Activated CD8-positive, alpha-beta memory T cell treated with anti-CD3 and anti-CD28 coated beads, Interleukin-2, amount 50 U/mL, for 1 hour (primary cell): ENCODE results near the gene CCDC141.
"Not testable (repeated sequence)": the region's sequence is repeated elsewhere in the genome, so short reads cannot be mapped to it uniquely, and the experiment has no call there.

ENCODE experiments used
- DNase-seq: peaks from one replicate; pipeline ENCODE4 v3.0.0-alpha.2; 2020; ENCODE audit errors: extremely low read depth

The CCDC141 gene

GRCh38 chr2:179044500-179044899 lies 5.4 kb downstream of the CCDC141 start:
- no peak for DNase-seq

GRCh38 chr2:179037807-179038206 lies 12.1 kb downstream of the CCDC141 start:
- DNase-seq: no peak

DNA sequence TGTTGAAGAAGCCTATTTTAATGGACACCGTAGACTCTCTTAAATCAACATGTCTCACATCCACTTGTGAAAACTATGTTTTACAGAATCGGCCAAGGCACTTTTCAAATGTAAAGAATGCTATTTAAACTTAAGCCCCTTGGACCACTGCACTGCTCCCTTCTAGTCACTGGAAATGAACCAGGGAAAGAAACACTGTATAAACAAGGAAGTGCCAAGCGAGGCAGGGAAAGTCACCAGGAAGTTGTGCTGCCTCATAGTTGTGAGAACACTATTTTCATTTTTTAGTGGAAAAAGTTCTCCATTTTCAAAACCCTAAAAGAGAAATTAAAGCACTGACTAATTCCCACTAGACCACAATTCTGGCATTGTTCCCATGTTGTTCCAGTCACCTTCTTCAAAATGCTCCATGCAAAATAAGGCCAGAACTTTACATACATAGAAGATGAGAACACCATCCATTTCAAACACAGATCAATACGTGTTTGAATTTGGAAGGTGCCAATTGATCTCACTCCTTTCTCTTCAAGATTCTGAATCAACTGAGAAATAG lies 13.5 kb downstream of the CCDC141 start:
- no peak for DNase-seq

- no peak for DNase-seq
Observed at GRCh38 chr2:179031731-179032408, 18.1 kb downstream of the CCDC141 start.

DNA sequence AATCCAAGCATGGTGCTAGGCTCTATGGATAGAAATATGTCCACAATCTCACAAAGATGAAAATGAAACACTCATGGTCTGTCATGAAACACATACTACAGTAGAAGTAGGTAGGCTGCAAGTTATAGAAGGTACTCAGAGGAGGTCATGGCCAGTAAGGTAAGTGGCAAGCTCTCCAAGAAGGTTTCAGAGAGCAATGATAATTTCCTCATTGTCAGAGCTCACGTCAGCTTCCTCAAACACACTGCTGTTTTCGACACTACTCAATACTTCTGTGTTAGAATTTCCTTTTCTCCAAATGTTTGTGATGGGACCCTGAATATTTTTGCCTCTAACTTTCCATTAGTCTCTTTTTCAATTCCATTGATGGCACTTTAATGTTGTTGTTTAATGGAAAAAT lies 25.5 kb downstream of the CCDC141 start:
- no peak for DNase-seq

GRCh38 chr2:179022685-179023084 lies 27.3 kb downstream of the CCDC141 start:
- DNase-seq: no peak

- DNase-seq: no peak
Observed at GRCh38 chr2:179021258-179021657, 28.7 kb downstream of the CCDC141 start.

GRCh38 chr2:179020156-179020750 lies 29.7 kb downstream of the CCDC141 start:
- no peak for DNase-seq

GRCh38 chr2:179019260-179019659 lies 30.7 kb downstream of the CCDC141 start:
- DNase-seq: no peak

DNA sequence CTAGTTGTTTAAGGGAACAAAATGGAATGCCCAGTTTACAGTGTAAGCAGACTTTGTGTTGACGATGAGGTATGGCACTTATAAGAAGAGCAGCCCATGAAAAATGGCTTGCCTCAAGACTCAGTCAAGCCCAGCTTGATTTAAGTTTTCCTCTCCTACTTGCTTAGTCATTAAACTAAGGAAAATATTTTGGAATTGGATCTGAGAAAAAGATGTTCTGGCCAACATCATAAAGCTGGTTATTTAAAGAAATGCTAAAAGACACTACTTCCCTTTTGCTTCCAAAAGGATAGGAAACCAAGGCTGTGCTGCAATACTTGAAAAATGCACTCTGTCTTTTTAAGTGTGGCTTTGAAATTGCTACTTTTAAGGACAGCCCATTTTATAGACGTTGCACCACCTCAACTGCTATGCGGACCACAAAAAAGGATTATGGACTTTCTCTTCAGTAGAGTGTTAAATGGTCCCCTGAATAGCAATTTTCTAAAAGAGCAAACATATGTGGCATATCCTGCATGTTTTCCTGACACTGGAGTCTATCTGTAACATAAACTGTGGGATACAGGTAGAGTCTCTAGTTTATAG lies 32.1 kb downstream of the CCDC141 start:
- DNase-seq: no peak

DNA sequence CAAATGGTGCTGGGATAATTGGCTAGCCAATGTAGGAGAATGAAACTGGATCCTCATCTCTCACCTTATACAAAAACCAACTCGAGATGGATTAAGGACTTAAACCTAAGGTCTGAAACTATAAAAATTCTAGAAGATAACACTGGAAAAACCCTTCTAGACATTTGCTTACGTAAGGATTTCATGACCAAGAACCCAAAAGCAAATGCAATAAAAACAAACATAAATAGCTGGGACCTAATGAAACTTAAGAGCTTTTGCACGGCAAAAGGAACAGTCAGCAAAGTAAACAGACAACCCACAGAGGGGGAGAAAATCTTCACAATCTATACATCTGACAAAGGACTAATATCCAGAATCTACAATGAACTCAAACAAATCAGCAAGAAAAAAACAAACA lies 35.7 kb downstream of the CCDC141 start:
- not testable (repeated sequence) for DNase-seq

- no peak for DNase-seq
Observed at GRCh38 chr2:179005976-179006375, 44.0 kb downstream of the CCDC141 start.

DNA sequence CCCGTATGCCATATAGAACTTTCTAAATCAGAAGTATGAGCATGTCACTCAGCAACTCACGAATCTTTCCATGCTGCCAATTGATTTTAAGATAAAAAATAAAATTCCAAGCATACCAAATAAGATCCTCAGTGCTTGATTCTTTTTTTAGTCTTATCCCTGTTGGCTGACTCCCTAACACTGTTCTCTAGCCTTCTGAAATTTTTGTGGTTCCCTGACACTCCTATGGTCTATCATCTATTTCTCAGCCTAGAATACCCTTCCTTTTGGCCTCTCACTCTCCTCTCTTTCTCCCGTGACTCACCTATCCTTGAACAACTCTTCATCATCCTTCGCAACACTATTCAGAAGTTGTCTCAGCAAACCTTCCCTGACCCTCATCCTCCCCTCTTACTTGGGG lies 50.5 kb downstream of the CCDC141 start:
- no peak for DNase-seq

DNA sequence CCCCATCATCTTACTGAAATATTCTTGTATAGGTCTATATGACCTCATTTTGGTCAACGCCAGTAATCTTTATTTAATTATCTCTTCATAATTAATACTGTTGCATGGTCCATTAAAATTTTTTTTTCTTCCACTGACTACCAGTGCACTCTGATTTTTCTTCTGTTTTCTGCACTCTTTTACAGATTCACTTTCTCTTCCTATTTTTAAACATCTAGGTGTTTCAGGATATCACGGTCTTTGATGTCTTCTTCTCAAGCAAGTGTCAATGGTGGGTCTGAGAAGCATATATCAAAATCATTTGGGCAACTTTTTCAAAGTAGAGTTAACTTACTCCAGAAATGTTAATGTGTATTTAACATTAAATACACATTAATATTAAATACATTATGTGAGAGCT lies 51.4 kb downstream of the CCDC141 start:
- no peak for DNase-seq

- no peak for DNase-seq
Observed at GRCh38 chr2:178997477-178997876, 52.5 kb downstream of the CCDC141 start.

DNA sequence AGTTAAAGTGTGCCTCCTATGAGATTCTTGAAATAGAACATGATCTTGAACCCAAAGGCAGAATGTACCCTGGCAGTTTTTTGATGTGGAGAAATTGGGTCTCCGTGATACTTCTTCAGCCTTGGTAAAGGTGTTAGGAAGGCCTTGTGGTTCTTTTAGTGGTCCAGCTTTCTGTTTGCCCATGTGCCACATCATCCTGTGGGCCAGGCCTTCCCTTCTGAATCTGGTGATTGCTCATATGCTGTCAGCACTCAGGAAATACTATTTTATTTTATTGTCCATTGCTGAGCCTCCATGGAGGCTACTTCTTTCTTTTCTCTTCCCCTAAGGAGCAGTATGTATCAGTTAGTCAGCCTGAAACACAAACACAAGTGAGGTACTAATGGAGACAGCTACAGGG lies 52.9 kb downstream of the CCDC141 start:
- DNase-seq: no peak

- no peak for DNase-seq
Observed at GRCh38 chr2:178994264-178994663, 55.7 kb downstream of the CCDC141 start.

DNA sequence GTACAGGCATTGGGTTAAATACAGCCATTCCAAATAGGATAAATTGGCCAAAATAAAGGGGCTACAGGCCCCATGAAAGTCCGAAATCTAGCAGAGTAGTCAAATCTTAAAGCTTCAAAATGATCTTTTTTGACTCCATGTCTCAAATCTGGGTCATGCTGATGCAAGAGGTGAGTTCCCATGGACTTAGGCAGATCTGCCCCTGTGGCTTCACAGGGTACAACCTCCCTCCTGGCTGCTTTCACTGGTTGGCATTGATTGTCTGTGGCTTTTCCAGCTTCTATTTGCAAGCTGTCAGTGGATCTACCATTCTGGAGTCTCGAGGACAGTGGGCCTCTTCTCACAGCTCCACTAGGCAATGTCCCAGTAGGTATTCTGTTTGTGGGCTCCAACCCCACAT lies 56.1 kb downstream of the CCDC141 start:
- DNase-seq: no peak

- DNase-seq: not testable (repeated sequence)
Observed at GRCh38 chr2:178992719-178993118, 57.2 kb downstream of the CCDC141 start.

DNA sequence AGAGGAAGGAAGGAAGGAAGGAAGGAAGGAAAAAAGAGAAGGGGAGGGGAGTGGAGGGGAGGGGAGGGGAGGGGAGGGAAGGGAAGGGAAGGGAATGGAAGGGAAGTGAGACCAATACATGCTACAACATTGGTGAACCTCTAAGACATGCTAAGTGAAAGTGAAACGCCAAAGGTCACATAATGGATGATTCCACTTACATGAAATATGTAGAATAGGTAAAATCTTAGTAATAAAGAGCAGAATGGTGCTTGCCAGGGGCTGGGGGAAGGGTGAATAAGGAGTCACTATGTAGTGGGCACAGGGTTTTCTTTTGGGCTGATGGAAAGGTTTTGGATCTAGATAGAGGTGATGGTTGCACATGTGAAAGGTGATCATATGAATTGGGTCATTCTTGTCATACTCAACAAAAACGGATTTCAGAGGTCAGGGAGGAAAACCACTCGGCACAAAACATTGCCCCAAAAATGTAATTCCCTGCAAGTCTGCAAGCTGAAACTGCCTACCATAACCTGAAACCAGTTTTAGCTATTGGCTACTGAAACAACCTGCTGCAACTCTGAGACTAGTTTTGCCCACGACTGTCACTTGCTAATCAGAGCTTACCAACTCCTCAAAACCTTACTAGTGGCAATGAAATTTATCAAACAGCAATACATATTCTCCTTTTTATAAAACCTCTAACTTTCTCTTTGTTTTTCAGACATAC lies 59.2 kb downstream of the CCDC141 start:
- no peak for DNase-seq

- DNase-seq: not testable (repeated sequence)
Observed at GRCh38 chr2:178989424-178989823, 60.5 kb downstream of the CCDC141 start.

DNA sequence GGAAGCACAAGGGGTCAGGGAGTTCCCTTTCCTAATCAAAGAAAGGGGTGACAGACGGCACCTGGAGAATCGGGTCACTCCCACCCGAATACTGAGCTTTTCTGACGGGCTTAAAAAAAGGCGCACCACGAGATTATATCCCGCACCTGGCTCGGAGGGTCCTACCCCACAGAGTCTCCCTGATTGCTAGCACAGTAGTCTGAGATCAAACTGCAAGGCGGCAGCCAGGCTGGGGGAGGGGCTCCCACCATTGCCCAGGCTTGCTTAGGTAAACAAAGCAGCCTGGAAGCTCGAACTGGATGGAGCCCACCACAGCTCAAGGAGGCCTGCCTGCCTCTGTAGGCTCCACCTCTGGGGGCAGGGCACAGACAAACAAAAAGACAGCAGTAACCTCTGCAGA lies 67.3 kb downstream of the CCDC141 start:
- DNase-seq: not testable (repeated sequence)
